ENCODE data around the gene CHRNB1. TPM values are rescaled to one million over a fixed set of nuclear protein-coding genes. Genes with fewer than 3 reads are reported as not detected.
A peak's percentile ranks its signal among the peaks of the same experiment; 100 is the strongest.

Gene CHRNB1
- total RNA-seq, 1 experiment from 2014 or later = 6.0 TPM

DNA sequence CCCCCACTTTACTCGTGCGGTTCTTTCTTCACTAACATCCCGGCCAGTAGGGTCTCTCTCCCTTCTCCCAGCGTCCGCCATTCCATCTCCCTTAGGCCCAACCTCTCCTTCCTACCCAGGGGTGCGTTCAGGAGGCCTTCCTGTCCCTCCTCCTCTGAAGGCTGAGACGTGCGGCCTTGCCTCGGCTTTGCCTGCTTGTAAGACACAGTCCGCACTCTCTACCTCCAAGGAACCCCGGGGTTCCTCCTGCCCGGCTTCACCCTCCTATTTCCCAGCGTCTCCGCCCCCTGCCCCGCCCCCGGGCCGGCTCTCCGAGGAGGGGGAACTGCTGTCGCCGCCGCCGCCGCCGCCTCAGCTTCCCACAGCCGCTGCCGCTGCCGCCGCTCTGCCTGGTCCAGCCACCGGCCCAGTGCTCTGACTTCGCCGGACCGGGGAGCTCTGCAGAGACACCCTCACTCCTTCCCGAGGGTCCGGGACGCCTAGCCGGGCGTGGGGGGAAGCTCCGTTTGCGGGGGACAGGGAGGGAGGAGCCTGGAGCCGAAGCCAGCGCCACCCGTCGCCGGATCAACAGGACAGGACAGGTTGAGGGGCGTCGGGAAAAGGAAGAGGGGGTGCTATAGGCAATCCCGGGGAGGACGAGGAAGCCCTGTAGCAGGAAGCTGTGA lies 6.8 kb upstream of the CHRNB1 start:
- DNase-seq (ENCODE audit: low read depth) = no peak

DNA sequence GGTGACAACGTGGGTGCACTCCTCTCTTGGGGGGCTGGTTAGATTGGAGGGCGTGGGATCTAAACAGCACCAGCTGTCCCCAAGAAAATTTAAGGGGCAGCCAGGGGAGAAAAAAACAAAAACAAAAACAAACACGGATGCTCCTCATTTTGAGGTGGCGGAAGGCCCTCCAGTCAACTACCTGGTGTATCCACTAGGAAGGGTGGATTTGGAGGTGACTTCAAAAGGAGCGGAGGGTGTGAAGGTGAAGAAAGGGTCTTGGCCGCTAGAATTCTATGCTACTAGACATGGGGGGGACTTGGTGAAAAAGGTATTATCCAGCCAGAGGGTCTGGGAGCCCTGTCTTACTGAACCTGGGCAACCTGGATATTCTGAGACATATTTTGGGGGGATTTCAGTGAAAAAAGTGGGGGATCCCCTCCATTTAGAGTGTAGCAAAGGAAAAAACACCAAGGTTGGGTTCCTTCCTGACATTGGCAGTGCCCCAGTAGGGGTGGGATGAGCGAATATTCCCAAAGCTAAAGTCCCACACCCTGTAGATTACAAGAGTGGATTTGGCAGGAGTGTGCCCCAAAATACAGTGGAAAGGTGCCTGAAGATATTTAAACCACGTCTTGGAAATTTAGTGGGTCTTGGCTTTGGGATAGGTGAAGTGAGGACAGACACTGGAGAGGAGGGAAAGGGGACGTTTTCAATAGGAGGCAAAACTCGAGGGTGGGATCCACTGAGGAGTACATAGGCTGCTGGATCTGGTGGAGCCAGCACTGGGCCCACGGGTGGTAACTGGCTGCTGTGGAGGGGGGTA lies 6.0 kb upstream of the CHRNB1 start:
- DNase-seq (ENCODE audit: low read depth) = no peak

DNA sequence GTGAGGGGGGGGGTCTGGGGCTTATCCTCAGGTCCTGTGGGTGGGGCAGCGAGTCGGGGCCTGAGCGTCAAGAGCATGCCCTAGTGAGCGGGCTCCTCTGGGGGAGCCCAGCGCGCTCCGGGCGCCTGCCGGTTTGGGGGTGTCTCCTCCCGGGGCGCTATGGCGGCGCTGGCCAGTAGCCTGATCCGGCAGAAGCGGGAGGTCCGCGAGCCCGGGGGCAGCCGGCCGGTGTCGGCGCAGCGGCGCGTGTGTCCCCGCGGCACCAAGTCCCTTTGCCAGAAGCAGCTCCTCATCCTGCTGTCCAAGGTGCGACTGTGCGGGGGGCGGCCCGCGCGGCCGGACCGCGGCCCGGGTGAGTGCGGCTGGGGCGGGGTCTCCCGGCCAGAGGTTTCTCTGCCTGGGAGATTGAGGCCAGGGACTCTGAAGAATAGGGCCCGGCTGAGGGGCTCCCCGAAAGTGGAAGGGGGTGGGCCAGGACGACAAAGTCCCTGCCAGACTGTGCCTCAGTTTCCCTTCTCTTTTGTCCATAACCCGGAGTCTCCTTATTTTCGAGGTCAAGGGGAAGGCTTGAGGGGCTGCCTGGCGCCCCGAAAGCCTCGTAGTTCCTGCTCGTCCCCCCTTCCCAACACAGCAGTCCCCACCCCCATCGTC lies 5.3 kb upstream of the CHRNB1 start, which contains the start of gene FGF11:
TSS of gene FGF11 (plus strand) at position 51 of the 651 bp plus-strand sequence. CDS start at position 160, 109 bp downstream.
- DNase-seq (ENCODE audit: low read depth) = no peak

DNA sequence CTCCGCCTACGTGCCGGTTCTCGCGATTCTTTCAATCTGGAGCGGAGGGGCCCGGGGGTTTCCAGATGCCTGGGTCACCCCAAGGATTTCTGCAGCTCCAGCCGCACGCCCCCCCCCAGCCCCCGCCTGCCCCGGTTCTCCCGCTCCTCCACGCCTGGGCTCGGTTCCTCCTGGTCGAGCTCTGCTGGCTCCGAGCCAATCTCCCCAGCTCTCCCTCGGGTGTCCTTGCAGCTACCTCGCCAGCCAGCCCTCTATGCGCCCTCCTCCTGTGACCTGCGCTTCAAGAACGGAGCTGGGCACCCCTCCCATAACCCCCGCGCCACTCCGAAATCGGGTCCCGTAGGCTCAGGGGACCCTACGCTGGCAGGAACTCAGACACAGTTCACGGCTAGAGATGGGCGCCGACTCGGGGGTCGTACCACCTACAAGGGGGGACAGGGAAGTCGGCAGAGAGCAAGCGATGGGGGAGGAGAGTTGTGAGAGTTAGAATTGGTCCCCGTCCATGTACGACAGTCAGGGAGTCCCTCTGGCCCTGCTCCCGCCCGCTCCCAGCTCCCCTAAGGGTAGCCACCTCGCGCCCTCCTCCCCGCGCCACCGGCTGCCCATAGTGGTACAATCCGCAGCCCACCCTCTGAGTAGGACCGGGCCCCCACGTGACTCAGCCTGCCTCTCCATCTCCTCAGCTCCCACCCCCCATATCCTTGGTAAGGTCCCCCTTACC lies 4.6 kb upstream of the CHRNB1 start:
- no peak for DNase-seq (ENCODE audit: low read depth)

DNA sequence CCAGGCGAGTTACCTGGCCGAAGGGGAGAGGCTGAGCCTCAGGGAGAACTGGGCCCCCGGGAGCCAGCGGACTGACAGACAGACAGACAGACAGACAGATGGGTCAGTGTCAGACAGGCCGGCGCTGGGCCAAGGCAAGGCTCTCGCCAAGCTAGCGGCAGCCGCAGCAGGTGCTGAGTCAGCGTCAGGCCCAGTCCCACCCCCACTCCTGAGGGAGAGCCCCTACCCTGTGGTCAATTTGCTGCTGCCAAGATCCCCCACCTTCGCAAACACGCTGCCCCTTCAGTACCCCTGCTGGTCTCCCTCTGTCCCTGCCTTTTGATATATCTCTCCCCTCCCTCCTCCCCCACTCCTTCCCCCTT lies 4.0 kb upstream of the CHRNB1 start:
- DNase-seq (ENCODE audit: low read depth) = peak; percentile 29

DNA sequence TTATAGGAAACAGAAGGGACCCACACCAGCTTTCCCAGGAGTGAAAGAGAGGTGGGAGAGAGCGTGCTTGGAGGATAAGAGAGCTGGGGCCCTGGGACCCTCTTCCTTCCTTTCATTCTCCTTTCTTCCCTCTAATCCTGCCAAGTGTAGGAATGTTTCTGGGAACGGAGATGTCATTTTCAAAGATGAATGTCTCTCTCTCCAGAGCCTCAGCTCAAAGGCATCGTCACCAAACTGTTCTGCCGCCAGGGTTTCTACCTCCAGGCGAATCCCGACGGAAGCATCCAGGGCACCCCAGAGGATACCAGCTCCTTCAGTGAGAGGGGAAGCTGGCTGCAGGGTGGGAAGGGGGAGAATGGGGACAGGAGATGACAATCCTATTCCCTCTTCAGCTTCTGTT lies 3.6 kb upstream of the CHRNB1 start:
- DNase-seq (ENCODE audit: low read depth) = no peak

DNA sequence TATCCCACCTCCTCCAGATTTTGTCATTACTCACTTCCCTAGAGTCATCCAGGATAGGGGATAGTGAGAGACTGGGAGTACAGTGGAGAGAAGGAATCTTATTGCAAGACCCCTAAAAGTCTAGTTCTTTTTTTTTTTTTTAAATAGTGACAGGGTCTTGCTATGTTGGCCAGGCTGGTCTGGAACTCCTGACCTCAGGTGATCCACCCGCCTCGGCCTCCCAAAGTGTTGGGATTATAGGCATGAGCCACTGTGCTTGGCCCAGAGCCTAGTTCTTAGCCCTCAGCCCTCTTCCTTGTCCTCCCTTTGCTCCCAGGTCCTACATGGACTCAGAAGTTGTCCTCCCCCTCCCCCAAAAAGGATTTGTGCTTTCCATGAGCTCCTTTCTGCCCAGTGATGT lies 2.7 kb upstream of the CHRNB1 start:
- DNase-seq (ENCODE audit: low read depth) = no peak

DNA sequence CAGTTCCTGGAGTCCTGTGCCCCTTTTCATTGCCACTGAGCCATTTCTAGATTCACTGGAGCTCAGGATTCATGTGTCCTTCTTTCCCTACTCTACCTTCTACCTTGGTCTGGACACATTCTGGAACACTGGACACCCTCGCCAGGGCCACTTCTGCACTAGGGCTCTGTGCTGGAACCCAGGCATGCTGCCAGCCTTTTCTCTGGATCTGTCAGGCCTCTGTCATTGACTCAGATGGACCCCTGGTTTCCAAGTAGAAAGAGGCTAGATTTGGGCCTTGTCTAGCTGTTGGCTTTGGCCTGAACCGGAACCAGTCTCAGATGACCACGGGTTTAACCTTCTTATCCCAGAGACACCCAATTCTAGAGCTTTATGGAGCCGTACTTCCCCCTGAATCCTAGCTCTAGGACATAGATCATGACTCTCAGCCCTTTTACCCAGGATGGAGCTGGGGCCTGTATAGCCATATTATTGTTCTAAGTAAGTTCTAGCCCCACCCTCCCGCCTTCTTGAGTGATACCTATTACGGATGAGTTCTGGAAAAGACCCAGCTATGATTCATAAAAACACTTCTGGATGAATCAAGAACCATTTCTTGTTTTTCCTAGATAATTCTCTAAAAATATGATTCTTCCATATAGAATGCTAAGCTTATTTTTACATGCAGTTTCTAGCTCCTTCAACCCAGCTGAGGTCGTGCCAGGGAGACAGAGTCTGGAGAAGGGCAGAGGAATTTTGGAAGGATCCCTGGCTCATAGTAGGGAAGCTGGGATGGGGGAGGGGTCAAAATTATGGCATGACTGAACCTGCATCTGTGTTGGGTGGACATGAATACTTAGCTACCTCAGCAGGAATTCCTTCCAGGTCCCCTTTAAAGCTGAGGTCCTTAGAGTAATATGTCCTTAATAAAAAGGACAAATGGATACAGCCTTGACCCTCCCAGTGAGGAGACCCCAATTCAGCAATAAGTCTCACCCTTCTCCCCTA lies 1.1 kb upstream of the CHRNB1 start:
- no peak for DNase-seq (ENCODE audit: low read depth)

DNA sequence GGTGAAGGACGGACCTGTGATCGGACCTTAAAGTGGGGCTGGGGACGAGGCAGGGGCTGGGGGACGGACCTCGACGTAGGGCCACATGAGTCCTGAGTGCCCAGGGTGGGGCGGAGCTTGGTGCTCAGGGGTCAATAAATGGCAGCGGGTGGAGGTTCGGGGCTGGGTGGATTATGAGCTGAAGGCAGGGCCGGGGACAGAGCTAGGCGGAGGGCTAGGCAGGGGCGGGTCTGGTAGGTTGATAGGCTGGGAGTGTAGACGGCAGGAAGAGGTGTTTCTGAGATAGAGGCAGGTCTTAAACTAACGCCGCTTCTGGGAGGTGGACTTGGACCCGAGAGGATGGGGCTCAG lies 733 bp downstream of the CHRNB1 start:
- no peak for DNase-seq (ENCODE audit: low read depth)

DNA sequence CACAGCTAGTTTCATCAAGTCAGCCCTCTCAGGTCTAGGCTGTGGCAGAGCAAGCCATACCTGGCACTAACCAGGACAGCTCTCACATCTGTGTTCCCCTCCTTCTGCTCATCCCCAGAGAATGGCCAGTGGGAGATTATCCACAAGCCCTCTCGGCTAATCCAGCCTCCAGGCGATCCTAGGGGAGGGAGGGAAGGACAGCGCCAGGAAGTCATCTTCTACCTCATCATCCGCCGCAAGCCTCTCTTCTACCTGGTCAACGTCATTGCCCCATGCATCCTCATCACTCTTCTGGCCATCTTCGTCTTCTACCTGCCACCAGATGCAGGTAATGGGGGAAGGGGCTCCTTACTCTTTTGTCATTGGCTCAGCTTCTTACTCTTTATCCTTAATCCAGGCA lies 3.6 kb downstream of the CHRNB1 start:
- no peak for DNase-seq (ENCODE audit: low read depth)

DNA sequence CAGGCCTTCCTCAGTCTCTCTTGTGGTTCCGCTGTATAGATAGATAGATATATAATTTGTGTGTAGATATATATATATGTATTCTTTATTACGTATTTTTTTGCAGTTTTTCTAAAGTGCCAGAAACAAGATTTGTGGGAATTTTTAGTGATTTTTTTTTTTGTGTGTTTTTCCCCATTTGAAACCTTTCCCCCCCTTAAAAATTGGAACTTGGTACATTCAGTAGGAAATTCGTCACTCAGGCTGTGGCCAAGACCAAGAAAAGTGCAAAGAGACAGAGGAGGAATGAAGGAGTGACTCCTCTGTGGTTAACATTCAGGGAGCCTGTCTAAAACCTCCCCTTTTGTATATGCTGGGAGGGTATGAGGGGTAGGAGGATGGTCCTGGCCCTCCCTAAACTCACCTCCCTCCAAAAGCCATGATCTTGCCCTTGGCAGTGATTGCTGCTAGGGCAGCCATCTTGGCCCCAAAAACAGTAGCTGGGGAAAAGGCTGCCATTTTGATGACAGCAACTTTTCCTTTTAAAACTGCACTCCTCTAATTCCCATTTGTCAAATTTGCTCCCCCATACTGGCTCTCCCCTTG lies 15.2 kb downstream of the CHRNB1 start:
- no peak for DNase-seq (ENCODE audit: low read depth)

DNA sequence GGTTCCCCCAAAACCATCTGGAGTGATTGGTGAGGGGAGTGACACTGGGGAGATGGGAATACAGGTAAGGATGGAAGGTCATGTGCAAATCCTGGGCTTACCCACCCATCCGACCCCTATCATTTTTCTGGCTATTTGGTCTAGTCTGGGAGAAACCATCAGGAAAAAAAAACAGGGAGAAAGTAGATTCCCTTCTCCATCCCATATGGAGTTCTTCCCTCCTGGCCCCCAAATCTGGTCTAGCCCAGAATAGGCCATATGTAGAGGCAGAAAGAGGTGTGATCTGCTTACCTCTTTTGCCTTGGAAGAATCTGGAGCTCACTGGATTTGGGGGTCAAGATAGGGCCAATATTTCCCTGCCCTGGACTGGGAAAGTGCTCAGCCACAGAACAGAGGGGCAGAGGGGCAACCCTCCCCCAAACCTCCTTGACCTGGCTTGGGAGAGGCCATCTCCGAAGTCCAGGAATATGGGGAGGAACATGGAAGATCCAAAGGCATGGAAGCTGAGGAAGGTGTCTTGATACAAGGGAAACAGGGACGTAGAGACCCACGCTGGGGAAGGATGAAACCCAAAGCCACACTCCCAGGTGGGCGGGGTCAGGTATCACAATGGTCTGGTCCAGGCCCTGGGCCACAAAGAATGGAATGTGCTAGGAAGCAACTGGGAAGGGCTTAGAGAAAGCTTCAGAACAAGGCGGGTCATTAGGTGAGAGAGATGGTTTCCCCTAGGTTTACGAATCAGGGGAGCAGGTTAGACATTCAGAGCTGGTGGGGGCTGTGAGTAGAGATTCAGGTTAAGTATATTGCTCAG lies 16.2 kb downstream of the CHRNB1 start:
- DNase-seq (ENCODE audit: low read depth) = no peak

DNA sequence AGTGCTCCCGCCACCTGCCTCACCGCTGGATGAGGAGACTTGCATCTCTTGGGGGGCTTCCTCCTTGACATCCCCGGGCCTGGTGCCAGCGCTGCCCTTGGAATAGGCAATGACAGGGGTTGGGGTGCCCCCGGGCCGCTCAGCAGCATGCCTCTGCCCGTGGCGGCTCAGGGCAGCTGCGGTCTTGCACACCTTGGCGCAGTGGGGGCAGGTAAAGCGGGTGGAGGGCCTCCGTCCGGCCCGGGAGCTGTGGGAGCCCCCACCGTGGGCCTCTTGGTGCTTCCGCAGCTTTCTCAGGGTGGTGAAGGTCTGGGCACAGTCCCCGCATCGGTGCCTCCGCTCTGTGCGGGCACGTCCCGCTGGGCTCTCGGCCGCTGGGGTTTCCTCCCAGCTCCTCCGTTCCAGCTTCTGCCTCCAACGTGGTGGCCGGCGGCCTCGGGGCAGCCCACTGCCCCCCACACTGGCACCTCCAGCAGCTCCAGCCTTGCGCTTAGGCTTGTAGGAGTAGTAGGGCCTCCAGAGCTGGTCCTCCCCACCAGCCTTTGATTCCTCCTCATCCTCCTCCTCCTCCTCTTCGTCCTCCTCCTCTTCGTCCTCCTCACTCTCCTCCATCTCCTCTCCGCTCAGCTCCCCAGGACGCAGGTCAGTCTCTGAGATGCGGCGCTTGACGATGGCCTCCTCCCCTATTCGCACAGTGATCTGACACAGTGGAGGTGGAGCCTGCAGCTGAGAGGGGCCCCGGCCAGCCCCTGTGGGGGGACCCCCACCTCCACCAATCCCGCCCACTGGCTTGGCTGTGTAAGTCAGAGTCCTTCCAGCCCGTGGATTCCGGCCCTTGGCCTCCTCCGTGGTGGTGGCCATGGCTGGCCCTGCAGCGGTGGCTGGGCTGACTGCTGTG lies 17.9 kb downstream of the CHRNB1 start:
- no peak for DNase-seq (ENCODE audit: low read depth)

DNA sequence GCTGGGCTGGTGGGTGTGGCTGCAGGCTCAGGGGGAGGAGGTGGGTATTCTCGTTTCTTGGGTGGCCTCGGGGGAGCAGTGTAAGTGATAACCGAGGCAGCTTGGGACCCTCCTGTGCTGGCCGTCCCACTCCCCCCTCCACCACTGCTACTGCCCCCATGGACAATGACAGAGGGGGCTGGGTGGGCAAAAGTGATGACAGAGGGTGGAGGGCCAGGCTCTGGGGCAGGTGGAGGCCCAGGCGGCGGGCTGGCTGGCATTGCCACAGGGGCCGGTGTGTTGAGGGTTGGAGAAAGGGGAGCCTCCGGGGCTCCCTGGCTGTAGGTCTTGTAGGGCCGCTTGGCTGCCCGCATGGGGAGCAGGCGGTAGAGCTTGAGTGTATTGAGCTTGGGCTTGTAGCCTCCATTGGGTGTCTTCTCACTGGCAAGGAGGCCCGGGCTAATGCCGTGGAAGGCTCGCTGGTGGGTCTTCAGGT lies 18.5 kb downstream of the CHRNB1 start:
- no peak for DNase-seq (ENCODE audit: low read depth)

DNA sequence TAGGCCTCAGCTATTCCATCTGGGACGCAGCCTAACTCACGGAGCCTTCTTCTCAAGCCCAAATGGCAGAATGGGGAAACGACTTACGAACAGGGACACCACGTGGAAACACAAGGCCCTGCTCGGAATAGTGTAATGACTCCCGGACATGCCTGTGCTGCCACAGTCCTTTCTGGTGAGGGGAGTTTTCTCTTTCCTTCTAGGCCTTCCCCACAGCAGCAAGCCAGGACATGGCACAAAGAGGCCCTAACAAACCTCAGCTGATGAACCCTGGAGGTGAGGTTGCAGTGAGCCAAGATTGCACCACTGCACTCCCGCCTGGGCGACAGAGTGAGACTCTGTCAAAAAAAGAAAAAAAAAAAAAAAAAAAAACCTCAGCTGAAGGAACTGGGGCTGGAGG lies 19.2 kb downstream of the CHRNB1 start:
- DNase-seq (ENCODE audit: low read depth) = no peak

DNA sequence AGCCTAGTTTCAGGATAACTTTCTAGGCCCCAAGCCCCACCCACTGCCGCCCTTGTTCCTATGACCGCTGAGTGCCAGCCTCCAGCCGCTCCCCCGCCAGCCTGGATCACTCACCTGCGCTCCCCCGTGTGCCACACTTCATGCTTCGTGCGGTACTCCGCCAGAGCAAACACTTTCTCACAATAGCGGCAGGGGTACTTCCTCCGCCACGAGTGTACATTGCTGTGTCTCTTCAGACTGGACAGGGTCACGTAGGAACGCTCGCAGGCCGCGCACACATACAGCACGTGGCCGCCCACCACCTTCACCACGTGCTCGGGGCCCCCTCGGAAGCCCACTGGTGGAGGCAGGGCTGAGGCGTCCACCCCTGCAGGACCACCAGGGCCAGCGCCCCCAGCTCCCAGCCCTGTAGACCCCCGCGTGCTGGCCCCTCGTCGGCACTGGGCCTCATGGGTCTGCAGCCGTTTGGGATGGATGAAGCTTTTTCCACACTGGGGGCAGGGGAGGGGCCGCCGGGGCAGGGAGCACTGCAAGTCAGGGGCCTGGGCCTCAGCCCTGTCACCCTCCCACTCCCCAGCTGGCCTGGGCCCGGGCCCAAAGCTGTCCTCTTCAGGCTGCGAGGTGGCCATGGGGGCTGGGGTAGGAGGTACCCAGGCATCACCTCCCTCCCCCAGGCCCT lies 20.9 kb downstream of the CHRNB1 start:
- no peak for DNase-seq (ENCODE audit: low read depth)

DNA sequence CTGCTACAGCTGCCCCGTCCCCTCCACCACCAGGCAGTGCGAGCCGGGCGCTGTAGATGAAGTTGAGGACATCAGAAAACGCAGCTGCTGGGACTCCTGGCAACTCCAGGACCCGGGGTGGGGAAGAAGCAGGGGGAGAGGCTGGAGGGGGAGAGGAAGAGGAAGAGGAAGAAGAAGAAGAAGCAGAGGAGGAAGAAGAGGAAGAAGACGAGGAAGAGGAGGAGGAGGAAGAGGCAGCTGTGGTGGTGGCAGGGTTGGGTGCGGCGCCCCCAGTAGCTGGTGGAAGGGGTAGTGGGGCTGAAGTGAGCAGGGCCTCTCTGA lies 21.4 kb downstream of the CHRNB1 start:
- no peak for DNase-seq (ENCODE audit: low read depth)
